Measurements from ENCODE around the gene ZC3H12C. TPM values are rescaled to one million over a fixed set of nuclear protein-coding genes. Genes with fewer than 3 reads are reported as not detected.

ZC3H12C gene
- total and polyA plus RNA-seq, 2 of the 4 experiments (the other 2 are of a cell fraction): 4.2 to 15.8 TPM

DNA sequence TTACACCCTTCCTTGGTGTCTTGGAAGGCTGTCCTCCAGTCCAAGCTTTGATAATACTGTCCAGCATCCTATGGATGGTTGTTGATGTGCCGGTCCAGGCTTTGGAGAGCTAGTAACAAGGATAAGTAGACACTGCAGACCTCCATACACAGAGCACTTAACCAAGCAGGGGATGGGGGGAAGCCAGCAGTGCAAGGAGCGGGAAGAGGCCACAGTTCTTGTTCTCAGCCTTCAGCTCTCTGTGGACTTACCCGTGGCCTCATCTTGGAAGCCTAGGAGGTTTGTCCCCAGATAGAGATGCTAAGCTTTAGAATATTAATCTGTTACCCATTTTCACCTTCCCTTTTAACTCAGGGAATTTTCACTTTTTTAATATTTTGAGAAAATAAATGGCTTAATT is 30.9 kb upstream of the ZC3H12C start:
- dilution Hi-C loops (cut with HindIII; ENCODE audit: low sequenced_read_pairs, unreplicated experiment): no loop called here
- POLR2A ChIA-PET (ENCODE audit: unreplicated experiment): no interaction called here
- H4K91ac ChIP-seq (ENCODE audit: insufficient read depth, low read depth, low read length): no peak overlapping the region

More for the DNA sequence above, 30.9 kb upstream of the ZC3H12C start:
- Histone ChIP-seq H2BK20ac (ENCODE audit: low read depth, low read length) (no peak overlapping the region; the same call in 1 of the 2 replicates), H3K9me3 (ENCODE audit: control insufficient read depth, insufficient read depth, low read length) (no peaks in the 10 kb centered on the region), H2BK5ac (ENCODE audit: low read depth, low read length, poor library complexity, severe bottlenecking) (no peak overlapping the region), H3K56ac (ENCODE audit: extremely low read depth, insufficient read depth, low read length) (no peak overlapping the region), H2AK5ac (ENCODE audit: low read depth, low read length) (no peak overlapping the region), H2AFZ (replicated peaks; ENCODE audit: low read length, poor library complexity) (no peak overlapping the region), H3K4me1 (ENCODE audit: control insufficient read depth, insufficient read depth, low read length) (peaks cover 6% of the 10 kb centered on the region), H3K23ac (ENCODE audit: low read depth, low read length) (no peak overlapping the region), H3K9me1 (ENCODE audit: insufficient read depth, low read length) (peaks cover 12% of the 10 kb centered on the region), H3K27me3 (ENCODE audit: control insufficient read depth, insufficient read depth, low read length) (no peaks in the 10 kb centered on the region), H2AK9ac (replicated peaks; ENCODE audit: low read depth, low read length, poor library complexity) (no peak overlapping the region), H3K4me2 (ENCODE audit: low read depth, low read length) (no peak overlapping the region), H3K4me3 (ENCODE audit: insufficient read depth, low read depth, low read length) (no peak overlapping the region), H4K8ac (ENCODE audit: low read depth in 2 of 2, low read length in 2 of 2) (no peak overlapping the region), H3K79me1 (ENCODE audit: low read depth in 1 of 2, low read length in 2 of 2) (no peaks in the 10 kb centered on the region), H3K9ac (ENCODE audit: low read depth, low read length) (no peak overlapping the region), H3K18ac (ENCODE audit: low read depth, low read length) (no peak overlapping the region), H2BK15ac (ENCODE audit: low read depth, low read length) (no peak overlapping the region), H3K4ac (ENCODE audit: low read depth, low read length) (no peak overlapping the region), H2BK120ac (ENCODE audit: low read depth, low read length) (no peak overlapping the region), H3K36me3 (ENCODE audit: control insufficient read depth, insufficient read depth, low read length) (no peaks in the 10 kb centered on the region), H4K5ac (ENCODE audit: low read depth, low read length) (no peak overlapping the region), H4K20me1 (ENCODE audit: insufficient read depth, low read length) (no peaks in the 10 kb centered on the region), H3K27ac (ENCODE audit: insufficient read depth, low read length) (no peak overlapping the region), H3K14ac (replicated peaks; ENCODE audit: low read depth, low read length) (no peak overlapping the region)
- TF ChIP-seq SMC3 (IDR thresholded peaks at IDR 0.05; ENCODE audit: low read depth, low read length) (no peak), ELK1 (IDR thresholded peaks at IDR 0.05; ENCODE audit: borderline replicate concordance, low read depth, low read length) (no peak), CTCF (conservative IDR thresholded peaks at IDR 0.05; ENCODE audit: low read depth, low read length) (no peak), RAD21 (IDR thresholded peaks at IDR 0.05; ENCODE audit: low read length) (no peak), RFX5 (IDR thresholded peaks at IDR 0.05; ENCODE audit: low read depth, low read length) (no peak), FOS (IDR thresholded peaks at IDR 0.05; ENCODE audit: low read depth, low read length) (no peak), POLR2A (IDR thresholded peaks at IDR 0.05; ENCODE audit: low read depth, low read length) (no peak), MXI1 (IDR thresholded peaks at IDR 0.05; ENCODE audit: borderline replicate concordance, low read depth, low read length) (no peak), CEBPB (IDR thresholded peaks at IDR 0.05; ENCODE audit: low read depth, low read length) (no peak), RCOR1 (IDR thresholded peaks at IDR 0.05; ENCODE audit: insufficient replicate concordance, low read length) (no peak), CHD1 (IDR thresholded peaks at IDR 0.05; ENCODE audit: low read depth, low read length) (no peak), BHLHE40 (IDR thresholded peaks at IDR 0.05; ENCODE audit: low read depth, low read length) (no peak), MAZ (IDR thresholded peaks at IDR 0.05; ENCODE audit: borderline replicate concordance, low read depth, low read length) (no peak), MAFK (IDR thresholded peaks at IDR 0.05; ENCODE audit: low read depth, low read length) (no peak)
- TF ChIP-seq, protein P1, sequence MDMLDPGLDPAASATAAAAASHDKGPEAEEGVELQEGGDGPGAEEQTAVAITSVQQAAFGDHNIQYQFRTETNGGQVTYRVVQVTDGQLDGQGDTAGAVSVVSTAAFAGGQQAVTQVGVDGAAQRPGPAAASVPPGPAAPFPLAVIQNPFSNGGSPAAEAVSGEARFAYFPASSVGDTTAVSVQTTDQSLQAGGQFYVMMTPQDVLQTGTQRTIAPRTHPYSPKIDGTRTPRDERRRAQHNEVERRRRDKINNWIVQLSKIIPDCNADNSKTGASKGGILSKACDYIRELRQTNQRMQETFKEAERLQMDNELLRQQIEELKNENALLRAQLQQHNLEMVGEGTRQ (IDR thresholded peaks at IDR 0.05; ENCODE audit: low read depth, low read length): no peak
- CTCF ChIA-PET: interaction anchor here (0.6 to 0.8 kb wide), 2 partner anchors 16 to 227 kb away, joined by 3 read pairs; no protein-coding TSS in a partner anchor
- no CpG with 5 or more reads among the region's 3 CpGs for WGBS, 2 experiments (ENCODE audit: extremely low coverage in 2 of 2, insufficient read length in 1 of 2)
- intact Hi-C loops (cut with micrococcal nuclease): no loop called here
- ATAC-seq (ENCODE audit: low read depth) (no peak), DNase-seq (no peak)
- BruUV-seq (replicated peaks): no TSS peak
- in situ Hi-C loops (cut with MboI; ENCODE audit: low sequenced_read_pairs): no loop called here

All from IMR-90 (cell line).